Stomach (tissue), 4 donors: ENCODE measurements around the gene ZBTB8A.

ENCODE experiments used
- POLR2A ChIP-seq, 4 donors: fragments of 450-650 bp; IDR thresholded peaks; one replicate each; pipeline ENCODE4 v1.6.1; 2016; ENCODE audit warnings: antibody characterized with exemption in 4 of 4, control low read depth in 2 of 4, mild to moderate bottlenecking in 1 of 4, moderate library complexity in 1 of 4
- POLR2AphosphoS5 ChIP-seq, 3 donors: sonication (generic); formaldehyde crosslinking; IDR thresholded peaks; one replicate each; pipeline ENCODE4 v1.6.1; 2016; ENCODE audit warnings: antibody characterized with exemption in 3 of 3
- TF ChIP-seq, protein P1 (sequence below), 7 experiments: fragments of 450-650 bp in 4 of 7; fragments of 200-600 bp in 3 of 7; sonication (generic) in 3 of 7; IDR thresholded peaks; one replicate each; pipeline ENCODE4 v1.5.1; 2016 to 2019; ENCODE audit warnings: antibody characterized with exemption in 7 of 7, control low read depth in 2 of 7, mild to moderate bottlenecking in 1 of 7

DNA sequence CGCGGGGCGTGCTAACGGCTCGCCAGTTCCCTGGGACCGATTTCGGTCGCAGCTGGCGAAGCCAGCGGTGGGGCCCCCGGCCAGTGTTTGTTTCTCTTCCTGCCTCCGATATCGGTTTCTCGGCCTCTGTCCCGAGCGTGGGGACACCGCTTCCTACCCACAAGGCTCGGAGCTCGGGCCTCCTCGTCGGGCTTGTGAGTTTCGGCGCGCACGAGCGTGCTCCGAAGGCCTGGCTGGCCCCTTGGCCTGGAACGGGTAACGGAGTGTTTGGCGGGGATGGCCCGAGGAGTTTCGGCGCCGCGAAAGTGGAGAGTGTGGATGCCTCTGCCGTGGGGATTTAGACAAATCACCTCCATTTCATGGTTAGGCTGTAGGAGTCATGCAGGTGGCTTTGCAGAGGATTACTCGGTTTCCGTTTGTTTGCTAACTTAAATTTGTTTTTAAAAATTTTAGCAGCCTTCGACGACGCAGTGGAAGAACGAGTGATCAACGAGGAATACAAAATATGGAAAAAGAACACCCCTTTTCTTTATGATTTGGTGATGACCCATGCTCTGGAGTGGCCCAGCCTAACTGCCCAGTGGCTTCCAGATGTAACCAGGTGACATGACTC, 112.3 kb downstream of the ZBTB8A start:
- TF ChIP-seq, protein P1, sequence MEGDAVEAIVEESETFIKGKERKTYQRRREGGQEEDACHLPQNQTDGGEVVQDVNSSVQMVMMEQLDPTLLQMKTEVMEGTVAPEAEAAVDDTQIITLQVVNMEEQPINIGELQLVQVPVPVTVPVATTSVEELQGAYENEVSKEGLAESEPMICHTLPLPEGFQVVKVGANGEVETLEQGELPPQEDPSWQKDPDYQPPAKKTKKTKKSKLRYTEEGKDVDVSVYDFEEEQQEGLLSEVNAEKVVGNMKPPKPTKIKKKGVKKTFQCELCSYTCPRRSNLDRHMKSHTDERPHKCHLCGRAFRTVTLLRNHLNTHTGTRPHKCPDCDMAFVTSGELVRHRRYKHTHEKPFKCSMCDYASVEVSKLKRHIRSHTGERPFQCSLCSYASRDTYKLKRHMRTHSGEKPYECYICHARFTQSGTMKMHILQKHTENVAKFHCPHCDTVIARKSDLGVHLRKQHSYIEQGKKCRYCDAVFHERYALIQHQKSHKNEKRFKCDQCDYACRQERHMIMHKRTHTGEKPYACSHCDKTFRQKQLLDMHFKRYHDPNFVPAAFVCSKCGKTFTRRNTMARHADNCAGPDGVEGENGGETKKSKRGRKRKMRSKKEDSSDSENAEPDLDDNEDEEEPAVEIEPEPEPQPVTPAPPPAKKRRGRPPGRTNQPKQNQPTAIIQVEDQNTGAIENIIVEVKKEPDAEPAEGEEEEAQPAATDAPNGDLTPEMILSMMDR (IDR thresholded peaks at IDR 0.05): no peak
- TF ChIP-seq POLR2A (IDR thresholded peaks at IDR 0.05) (no peak), POLR2AphosphoS5 (IDR thresholded peaks at IDR 0.05) (no peak)
